SU-DHL-6 (cell line): ENCODE results near the gene MKRN1.

Experiments
- EZH2phosphoT487 ChIP-seq: fragments of 200-600 bp; sonication (generic), shearing (Covaris generic); conservative IDR thresholded peaks from 2 replicates; pipeline ENCODE4 v1.6.1; 2018; ENCODE audit warnings: mild to moderate bottlenecking, antibody characterized with exemption, low read length, moderate library complexity, mixed read lengths
- TF ChIP-seq, protein P1 (sequence below): fragments of 200-600 bp; sonication (generic); IDR thresholded peaks from one replicate; pipeline ENCODE4 v1.5.1; 2017; ENCODE audit warnings: antibody characterized with exemption, mild to moderate bottlenecking, low read length, moderate library complexity; ENCODE audit not compliant: insufficient read depth, poor library complexity, severe bottlenecking

DNA sequence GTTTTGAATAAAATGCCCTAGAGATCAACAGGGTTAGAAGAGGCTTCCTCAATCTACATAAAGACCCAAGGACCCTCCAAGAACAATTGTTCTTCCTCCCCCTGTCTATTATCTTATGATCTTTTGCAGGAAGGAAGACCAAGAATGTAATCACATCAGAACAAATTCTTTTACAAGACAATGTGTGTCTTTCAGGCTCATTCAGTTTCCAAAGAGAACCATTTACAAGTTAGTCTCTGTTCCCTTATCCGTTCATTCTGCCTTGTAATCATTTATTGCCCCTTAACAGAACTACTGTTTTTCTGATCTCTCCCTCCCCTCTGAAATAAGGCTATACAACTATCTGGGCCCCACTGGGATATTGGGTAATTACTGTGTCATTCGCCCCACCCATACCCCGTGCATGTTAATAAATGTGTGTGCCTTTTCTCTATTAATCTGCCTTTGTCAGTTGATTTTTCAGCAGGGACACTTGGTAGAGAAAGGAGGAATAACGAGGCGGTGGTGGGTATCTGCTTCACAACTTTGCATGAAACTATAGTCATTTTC lies 5.7 kb upstream of the MKRN1 start:
- TF ChIP-seq, protein P1, sequence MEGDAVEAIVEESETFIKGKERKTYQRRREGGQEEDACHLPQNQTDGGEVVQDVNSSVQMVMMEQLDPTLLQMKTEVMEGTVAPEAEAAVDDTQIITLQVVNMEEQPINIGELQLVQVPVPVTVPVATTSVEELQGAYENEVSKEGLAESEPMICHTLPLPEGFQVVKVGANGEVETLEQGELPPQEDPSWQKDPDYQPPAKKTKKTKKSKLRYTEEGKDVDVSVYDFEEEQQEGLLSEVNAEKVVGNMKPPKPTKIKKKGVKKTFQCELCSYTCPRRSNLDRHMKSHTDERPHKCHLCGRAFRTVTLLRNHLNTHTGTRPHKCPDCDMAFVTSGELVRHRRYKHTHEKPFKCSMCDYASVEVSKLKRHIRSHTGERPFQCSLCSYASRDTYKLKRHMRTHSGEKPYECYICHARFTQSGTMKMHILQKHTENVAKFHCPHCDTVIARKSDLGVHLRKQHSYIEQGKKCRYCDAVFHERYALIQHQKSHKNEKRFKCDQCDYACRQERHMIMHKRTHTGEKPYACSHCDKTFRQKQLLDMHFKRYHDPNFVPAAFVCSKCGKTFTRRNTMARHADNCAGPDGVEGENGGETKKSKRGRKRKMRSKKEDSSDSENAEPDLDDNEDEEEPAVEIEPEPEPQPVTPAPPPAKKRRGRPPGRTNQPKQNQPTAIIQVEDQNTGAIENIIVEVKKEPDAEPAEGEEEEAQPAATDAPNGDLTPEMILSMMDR = no peak
- no peak for TF ChIP-seq EZH2phosphoT487
